HFFc6 (cell line): ENCODE measurements around the gene PPP1R9A. TPM values are rescaled to one million over a fixed set of nuclear protein-coding genes. Genes with fewer than 3 reads are reported as not detected.

Experiments
- DNase-seq: peaks from one replicate; pipeline ENCODE4 v3.0.0-alpha.2; 2018
- H3K27ac Mint-ChIP-seq: 2 replicates; pipeline ENCODE4 v1.8.0; 2020; ENCODE audit warnings: mild to moderate bottlenecking, mixed read lengths
- H3K27me3 Mint-ChIP-seq: 2 replicates; pipeline ENCODE4 v1.8.0; 2021; ENCODE audit warnings: mild to moderate bottlenecking, moderate library complexity, mixed read lengths; ENCODE audit not compliant: insufficient read depth
- H3K36me3 Mint-ChIP-seq: 2 replicates; pipeline ENCODE4 v1.8.0; 2021; ENCODE audit warnings: low read depth, mixed read lengths
- H3K4me1 Mint-ChIP-seq: 2 replicates; pipeline ENCODE4 v1.8.0; 2020; ENCODE audit warnings: low read depth, mixed read lengths
- H3K4me3 Mint-ChIP-seq: 2 replicates; pipeline ENCODE4 v1.8.0; 2020; ENCODE audit warnings: mild to moderate bottlenecking, moderate library complexity, mixed read lengths
- H3K9me3 Mint-ChIP-seq: 2 replicates; pipeline ENCODE4 v1.8.0; 2020; ENCODE audit warnings: mild to moderate bottlenecking, mixed read lengths
- total RNA-seq, 6 experiments: library from RNA; stranded (reverse); fragmentation: NEBNext Ultra II Directional; extraction: Animal tissue kit (Norgen Biotek cat#: 25700); gene quantifications; 2 replicates in 1 of 6; 3 replicates in 5 of 6; pipeline ENCODE4 v1.2.3, GENCODE V29; 2021
- TF ChIP-seq, protein P1 (sequence below): fragments of 200-600 bp; sonication (generic); IDR thresholded peaks from 2 replicates; pipeline ENCODE4 v1.5.0; 2021; ENCODE audit warnings: antibody characterized with exemption, mild to moderate bottlenecking

The PPP1R9A gene
- total RNA-seq, 6 experiments from 2014 or later: not detected

DNA sequence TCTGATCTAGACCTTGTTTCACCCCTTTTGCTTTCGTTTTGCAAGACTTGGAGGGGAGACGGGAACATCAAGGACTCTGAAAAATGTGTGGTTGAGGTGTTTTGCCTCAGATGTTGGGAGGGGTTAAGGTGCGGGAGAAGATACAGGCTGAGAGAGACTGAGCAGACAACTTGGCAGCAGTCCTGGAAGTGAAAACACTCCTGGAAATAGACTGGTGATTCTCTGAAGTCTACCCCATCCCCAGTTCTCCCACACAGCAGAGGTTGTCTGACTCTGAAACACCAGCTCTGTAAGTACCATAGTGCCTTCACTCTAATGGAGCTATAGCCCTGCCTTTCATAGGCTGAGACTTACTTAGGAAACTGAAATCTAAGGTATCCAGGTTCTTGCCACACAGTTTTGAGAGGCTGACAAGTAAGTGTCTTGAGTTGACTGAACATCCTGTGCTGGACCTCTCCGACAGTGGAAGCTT, 152.5 kb downstream of the PPP1R9A start:
- H3K27me3 Mint-ChIP-seq: peaks cover 3% of the 10 kb centered on the region; the same call in 1 of the 2 replicates
- no peak overlapping the region for H3K27ac Mint-ChIP-seq
- no peaks in the 10 kb centered on the region for H3K36me3 Mint-ChIP-seq
- no peaks in the 10 kb centered on the region for H3K9me3 Mint-ChIP-seq
- no peaks in the 10 kb centered on the region for H3K4me1 Mint-ChIP-seq
- no peak for DNase-seq
- TF ChIP-seq, protein P1, sequence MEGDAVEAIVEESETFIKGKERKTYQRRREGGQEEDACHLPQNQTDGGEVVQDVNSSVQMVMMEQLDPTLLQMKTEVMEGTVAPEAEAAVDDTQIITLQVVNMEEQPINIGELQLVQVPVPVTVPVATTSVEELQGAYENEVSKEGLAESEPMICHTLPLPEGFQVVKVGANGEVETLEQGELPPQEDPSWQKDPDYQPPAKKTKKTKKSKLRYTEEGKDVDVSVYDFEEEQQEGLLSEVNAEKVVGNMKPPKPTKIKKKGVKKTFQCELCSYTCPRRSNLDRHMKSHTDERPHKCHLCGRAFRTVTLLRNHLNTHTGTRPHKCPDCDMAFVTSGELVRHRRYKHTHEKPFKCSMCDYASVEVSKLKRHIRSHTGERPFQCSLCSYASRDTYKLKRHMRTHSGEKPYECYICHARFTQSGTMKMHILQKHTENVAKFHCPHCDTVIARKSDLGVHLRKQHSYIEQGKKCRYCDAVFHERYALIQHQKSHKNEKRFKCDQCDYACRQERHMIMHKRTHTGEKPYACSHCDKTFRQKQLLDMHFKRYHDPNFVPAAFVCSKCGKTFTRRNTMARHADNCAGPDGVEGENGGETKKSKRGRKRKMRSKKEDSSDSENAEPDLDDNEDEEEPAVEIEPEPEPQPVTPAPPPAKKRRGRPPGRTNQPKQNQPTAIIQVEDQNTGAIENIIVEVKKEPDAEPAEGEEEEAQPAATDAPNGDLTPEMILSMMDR: no peak
- no peak overlapping the region for H3K4me3 Mint-ChIP-seq

DNA sequence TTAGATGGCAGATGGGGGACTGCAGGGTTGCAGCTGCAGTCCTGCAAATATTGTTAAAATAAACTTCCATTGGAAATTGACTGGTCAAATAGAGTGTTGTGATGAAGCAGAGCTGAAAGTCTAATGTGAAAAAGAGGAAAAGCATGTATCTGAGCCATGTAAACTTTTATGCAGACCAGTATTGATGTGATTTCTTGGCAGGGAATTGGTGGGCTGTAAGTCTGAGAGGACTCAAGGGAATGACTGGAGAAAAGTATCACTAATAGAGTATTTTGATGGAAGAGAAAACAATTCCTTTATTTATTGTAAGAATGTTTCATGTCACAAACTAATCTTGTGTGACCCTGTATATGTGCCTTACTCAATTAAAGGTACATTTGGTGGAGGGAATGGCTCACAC, 155.5 kb downstream of the PPP1R9A start:
- Mint-ChIP-seq H3K27me3 (no peaks in the 10 kb centered on the region), H3K9me3 (no peaks in the 10 kb centered on the region; the same call in 1 of the 2 replicates), H3K27ac (no peak overlapping the region), H3K36me3 (no peaks in the 10 kb centered on the region), H3K4me3 (no peak overlapping the region), H3K4me1 (no peaks in the 10 kb centered on the region)
- DNase-seq: no peak
- TF ChIP-seq, protein P1: no peak

DNA sequence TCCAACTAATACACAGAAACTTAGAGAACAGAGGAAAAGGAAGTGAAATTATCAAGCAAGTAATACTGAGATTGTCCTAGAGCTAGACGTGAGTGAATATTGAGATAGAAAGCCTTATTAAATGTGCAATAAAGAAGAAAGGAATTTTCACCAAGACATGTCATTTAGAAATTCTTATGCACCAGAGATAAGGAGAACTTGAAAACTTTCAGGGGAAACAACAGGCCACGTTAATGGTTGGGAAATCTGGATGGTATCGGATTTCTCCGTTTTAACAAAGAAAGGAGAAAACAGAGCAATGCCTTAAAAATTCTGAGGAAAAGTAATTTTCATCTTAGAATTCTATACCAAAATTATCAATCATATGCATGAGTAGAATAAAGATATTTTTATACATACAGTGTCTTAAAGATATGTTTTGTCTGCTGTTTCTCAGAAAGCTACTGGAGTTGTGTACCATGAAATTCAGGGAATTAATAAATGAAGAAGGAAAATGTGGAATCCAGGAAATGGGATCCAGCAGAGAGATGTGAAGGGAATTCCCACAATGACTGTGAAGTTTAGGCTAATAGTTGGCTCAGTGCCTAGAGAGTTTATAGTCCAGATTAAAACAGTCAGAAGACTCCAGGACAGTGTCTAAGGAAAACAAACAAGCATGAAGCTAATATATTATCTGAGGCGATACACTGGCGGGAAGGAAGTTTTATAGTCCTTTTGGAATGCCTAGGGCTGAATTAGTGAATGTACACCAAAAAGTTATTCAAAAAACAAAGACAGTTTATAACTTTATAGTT, 159.5 kb downstream of the PPP1R9A start:
- TF ChIP-seq, protein P1: no peak
- H3K27ac Mint-ChIP-seq: no peak overlapping the region
- DNase-seq: no peak

DNA sequence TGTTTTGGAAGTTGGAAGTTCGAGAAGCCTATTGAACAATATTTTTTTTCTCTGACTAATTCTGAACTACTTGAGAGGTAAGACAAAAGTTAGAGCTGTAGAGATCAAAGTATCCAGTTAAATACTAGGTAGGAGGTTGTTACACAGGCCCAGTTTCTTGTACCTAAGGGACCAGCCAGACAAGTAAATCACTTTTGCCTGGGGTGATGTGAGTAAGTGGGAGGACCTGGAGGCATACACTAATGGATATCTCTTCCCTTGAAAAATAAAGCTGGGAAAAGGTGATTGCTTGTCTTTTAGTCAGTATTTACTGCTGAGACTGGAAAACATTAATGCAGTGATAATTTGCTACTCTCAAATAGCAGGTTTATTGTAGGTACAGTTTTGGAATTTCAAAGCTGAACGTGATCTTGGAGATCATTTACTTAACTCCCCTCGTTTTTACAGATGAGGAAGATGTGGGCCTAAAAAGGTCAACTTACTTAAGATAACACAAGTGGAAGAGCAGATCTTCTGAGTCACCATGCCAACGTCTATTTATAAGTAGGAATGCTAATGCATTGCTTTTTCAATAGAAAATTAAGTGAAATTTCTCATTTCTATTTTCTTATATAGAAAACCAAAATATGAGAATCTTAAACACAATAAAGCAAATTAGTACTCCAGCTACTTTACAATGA, 181.3 kb downstream of the PPP1R9A start:
- H3K27ac Mint-ChIP-seq: no peak overlapping the region
- no peaks in the 10 kb centered on the region for H3K4me1 Mint-ChIP-seq
- H3K27me3 Mint-ChIP-seq: no peaks in the 10 kb centered on the region
- TF ChIP-seq, protein P1: no peak
- DNase-seq: no peak
- H3K9me3 Mint-ChIP-seq: peaks cover 8% of the 10 kb centered on the region; the same call in 1 of the 2 replicates
- H3K4me3 Mint-ChIP-seq: no peak overlapping the region
- no peaks in the 10 kb centered on the region for H3K36me3 Mint-ChIP-seq

More for the DNA sequence above, 159.5 kb downstream of the PPP1R9A start:
- Mint-ChIP-seq H3K9me3 (no peaks in the 10 kb centered on the region; the same call in 1 of the 2 replicates), H3K4me1 (no peaks in the 10 kb centered on the region), H3K27me3 (0 out of 2 replicates have a peak, but pooled peaks cover 1% of the 10 kb centered on the region), H3K36me3 (no peaks in the 10 kb centered on the region), H3K4me3 (no peak overlapping the region)

DNA sequence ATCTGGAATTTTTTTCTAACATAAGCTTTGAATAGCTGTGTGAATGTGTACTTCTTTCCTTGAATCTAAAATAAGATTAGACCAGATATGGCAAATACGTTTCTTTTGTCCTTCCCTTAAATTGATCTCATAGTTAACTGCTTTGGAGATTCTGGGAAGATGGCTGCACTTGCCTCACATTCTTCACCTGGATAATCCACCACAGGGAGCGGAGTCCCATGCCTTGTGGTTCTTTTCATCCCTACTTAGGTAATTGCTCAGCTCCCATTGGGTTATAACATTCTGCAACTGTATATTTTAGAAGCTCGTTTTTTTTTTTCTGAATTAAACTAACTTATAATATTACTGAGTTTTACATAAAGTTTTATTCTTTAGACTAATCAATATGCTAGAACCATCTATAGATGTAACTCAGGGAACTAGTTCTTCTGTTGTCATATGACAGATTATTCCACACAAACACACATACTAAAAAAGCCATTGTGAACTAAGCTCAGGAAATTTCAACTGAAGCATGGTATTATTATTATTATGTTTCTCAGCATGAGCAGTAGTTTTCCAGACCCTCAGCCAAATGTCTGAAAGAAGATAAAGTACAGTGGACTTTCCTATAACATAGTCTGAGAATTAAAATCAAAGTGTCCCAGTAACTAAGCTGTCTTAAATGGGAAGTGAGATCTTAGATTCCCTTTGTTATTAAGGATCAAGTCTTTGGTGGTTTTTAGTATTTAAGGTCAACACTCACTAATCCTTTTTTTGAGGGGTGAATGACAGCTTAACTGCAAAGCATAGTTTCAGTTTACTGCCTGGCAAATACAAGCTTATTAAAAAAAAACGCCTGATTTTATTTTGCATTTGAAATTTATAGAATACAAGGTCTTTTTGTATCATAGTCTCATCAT, 182.3 kb downstream of the PPP1R9A start:
- TF ChIP-seq, protein P1: no peak
- no peak for DNase-seq
- Mint-ChIP-seq H3K4me3 (no peak overlapping the region), H3K27ac (no peak overlapping the region), H3K9me3 (peaks cover 7% of the 10 kb centered on the region; the same call in 1 of the 2 replicates), H3K4me1 (no peaks in the 10 kb centered on the region), H3K27me3 (no peaks in the 10 kb centered on the region), H3K36me3 (no peaks in the 10 kb centered on the region)
